Measurements from ENCODE around the gene ATCAY.

Gene ATCAY

GRCh38 chr19:3970313-3970807, 89.9 kb downstream of the ATCAY start:
- no peak for DNase-seq (ENCODE audit: low read depth in 3 of 3)

- DNase-seq (ENCODE audit: low read depth in 3 of 3): peak; percentile 90 to 95 (median 92)
Observed at GRCh38 chr19:3970808-3971598, 90.5 kb downstream of the ATCAY start, which contains the start of gene DAPK3. TSS of gene DAPK3 (minus strand) at chr19:3971099. CDS start at chr19:3969735, 1,364 bp downstream.

DNA sequence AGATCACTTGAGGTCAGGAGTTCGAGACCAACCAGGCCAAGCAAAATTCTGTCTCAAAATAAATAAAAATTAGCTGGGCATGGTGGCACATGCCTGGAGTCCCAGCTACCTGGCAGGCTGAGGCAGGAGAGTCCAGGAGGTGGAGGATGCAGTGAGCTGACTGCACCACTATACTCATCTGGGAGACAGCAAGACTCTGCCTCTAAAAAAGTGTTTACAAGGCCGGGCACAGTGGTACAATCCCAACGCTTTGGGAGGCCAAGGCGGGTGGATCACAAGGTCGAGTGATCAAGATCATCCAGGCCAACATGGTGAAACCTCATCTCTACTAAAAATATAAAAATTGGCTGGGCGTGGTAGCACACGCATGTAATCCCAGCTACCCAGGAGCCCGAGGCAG, 94.7 kb downstream of the ATCAY start:
- no peak for DNase-seq (ENCODE audit: low read depth in 3 of 3)

DNA sequence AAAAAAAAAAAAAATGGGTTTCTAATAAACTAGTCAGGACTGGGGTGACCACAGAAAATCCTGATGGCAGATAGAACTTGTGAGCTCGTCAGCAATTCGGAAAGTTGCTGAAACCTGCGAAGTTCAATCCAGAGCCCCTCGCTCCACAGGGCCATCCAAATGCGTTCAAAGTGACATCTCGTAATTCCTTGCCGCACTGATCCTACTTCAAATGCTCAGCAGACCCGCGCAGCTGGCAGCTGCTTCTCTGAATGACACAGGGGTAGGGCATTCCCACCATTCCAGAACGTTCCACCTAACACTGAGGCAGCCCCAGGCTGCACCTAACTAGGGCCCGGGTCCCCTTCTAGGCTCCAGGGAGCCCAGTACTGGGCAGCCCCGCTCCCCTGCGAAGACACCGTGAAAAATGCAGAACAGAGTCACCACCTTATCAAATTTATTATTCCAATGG, 95.2 kb downstream of the ATCAY start:
- no peak for DNase-seq (ENCODE audit: low read depth in 3 of 3)

DNA sequence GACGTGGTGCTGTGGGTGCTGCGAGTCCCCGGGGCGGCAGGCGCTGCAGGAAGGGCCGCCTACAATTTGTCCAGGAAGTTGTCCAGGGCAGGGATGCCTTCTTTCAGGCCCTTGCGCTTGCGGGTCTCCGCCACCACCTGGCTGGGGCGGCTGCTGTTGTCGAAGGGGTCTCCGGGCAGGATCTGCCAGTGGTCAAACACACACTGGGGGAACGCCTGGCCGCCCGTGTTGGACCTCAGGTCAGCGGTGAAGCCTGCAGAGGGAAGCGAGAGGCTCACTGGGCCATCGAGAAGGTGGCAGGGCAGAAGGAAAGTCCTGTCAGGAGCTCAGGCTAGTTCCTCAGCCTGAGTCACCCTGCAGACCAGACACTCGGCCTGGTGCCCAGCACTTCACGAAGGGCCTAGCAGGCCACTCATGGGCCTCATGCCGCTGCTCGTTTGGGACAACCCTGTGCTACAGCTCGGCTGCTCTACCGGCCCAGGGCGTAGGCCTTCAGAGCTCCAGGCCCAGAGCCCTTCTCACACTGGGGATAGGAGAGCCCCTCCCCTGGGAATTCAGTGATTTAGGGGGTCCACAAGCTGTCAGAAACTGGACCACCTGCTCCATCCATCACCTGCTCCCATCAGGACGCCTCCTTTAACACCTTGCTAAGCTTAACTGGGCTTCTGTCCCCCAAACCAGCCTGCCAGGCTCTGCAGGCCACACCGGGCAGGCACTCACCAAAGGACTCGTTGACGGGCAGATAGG, 96.2 kb downstream of the ATCAY start:
- DNase-seq (ENCODE audit: low read depth in 3 of 3): no peak
